ENCODE measurements around the gene PDE10A.

Gene PDE10A

DNA sequence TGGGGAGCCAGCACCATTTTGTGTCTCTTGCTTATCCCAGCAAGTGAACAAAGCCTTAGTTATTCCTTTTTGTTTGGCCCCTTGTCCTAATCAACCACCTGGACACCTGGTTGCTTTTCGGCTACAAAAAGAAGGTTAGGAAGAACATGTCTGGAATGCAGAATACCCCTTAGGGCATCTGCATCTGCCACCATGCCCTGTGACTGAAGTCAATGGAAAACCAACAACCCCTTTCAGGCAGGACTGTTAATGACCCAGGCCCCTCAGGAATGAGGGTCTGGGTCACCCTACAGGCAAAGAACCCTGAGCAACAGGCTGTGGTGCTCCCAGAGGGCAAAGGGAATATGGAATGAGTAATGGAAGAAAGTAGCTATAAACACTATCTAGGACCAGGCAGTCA is 78.5 kb downstream of the PDE10A start:
- intact Hi-C loops (cut with DNase I; ENCODE audit: low total_unique reads) = no loop called here
- no peak overlapping the region for H3K4me3 ChIP-seq
- no peaks in the 10 kb centered on the region for H3K4me1 ChIP-seq
- H3K9me3 ChIP-seq = peaks cover 0 to 9% (median 0%) of the 10 kb centered on the region in 3 donors
- no peak for DNase-seq
- no peak overlapping the region for H3K27ac ChIP-seq
- no peaks in the 10 kb centered on the region for H3K27me3 ChIP-seq
- no peaks in the 10 kb centered on the region for H3K36me3 ChIP-seq
- TF ChIP-seq, protein P1, sequence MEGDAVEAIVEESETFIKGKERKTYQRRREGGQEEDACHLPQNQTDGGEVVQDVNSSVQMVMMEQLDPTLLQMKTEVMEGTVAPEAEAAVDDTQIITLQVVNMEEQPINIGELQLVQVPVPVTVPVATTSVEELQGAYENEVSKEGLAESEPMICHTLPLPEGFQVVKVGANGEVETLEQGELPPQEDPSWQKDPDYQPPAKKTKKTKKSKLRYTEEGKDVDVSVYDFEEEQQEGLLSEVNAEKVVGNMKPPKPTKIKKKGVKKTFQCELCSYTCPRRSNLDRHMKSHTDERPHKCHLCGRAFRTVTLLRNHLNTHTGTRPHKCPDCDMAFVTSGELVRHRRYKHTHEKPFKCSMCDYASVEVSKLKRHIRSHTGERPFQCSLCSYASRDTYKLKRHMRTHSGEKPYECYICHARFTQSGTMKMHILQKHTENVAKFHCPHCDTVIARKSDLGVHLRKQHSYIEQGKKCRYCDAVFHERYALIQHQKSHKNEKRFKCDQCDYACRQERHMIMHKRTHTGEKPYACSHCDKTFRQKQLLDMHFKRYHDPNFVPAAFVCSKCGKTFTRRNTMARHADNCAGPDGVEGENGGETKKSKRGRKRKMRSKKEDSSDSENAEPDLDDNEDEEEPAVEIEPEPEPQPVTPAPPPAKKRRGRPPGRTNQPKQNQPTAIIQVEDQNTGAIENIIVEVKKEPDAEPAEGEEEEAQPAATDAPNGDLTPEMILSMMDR (IDR thresholded peaks at IDR 0.05) = no peak

DNA sequence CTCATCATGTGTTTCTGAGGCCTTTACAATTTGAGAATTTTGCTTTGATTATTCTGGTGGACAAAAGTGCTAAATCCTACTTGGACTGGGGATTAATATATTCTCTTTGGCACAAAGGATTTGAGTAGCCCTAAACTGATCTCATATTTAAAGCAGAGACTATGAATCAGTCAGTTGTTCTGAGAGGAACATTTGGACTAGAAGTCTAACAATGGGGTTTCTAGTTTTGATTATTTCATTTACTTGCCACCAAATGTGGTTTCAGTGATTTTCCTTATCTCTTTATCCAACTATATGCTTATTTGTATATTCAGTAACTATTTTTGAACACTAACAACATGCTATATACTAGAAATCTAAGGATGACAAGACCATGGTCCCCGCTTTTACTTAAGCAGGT is 81.4 kb downstream of the PDE10A start:
- H3K4me1 ChIP-seq = no peaks in the 10 kb centered on the region
- H3K9me3 ChIP-seq = peaks cover 0 to 9% (median 0%) of the 10 kb centered on the region in 3 donors
- TF ChIP-seq, protein P1 (IDR thresholded peaks at IDR 0.05) = no peak
- H3K27ac ChIP-seq = no peak overlapping the region
- H3K36me3 ChIP-seq = no peaks in the 10 kb centered on the region
- DNase-seq = no peak
- intact Hi-C loops (cut with DNase I; ENCODE audit: low total_unique reads) = no loop called here
- H3K27me3 ChIP-seq = no peaks in the 10 kb centered on the region
- H3K4me3 ChIP-seq = no peak overlapping the region

DNA sequence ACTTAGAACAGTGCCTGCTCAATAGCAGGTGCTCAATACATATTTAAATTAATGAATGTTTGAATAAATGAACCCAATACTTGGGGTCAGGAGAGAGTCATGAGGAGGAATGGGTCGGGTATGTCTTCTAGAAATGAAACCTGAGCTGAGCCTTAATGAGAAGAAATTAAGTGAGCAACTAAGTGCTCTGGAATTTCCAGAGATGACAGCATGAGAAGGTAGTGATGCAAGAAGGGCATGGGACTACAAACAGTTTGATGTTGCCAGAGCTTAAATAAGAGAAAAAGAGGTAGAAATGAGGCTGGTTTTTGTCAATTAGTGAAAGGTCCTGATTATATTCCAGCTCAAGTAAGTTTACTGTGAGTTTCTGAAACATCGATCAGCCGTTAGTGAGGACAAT is 82.9 kb downstream of the PDE10A start:
- Histone ChIP-seq H3K27me3 (no peaks in the 10 kb centered on the region), H3K4me1 (no peaks in the 10 kb centered on the region), H3K36me3 (no peaks in the 10 kb centered on the region), H3K9me3 (peaks cover 0 to under 1% (median 0%) of the 10 kb centered on the region in 3 donors), H3K27ac (no peak overlapping the region), H3K4me3 (no peak overlapping the region)
- intact Hi-C loops (cut with DNase I; ENCODE audit: low total_unique reads) = no loop called here
- no peak for DNase-seq
- TF ChIP-seq, protein P1 (IDR thresholded peaks at IDR 0.05) = no peak

DNA sequence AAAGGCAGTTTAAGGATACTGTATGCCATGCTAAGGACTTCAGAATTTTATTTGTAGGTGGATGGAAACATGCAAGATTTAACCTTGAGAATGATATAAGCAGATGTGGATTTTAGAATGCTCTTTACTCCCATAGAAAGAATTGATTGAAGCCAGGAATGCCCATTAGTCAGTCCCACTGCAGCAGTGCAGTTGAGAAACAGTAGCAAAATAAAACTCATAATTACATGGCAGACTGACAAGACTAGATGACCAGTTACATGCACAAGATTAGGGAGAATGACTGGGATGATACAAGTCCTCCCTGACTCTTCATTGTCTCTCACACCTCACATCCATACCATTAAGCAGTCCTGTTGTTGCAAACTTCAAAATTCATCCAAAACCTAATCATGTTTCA is 83.9 kb downstream of the PDE10A start:
- Histone ChIP-seq H3K36me3 (no peaks in the 10 kb centered on the region), H3K4me3 (no peak overlapping the region), H3K4me1 (no peaks in the 10 kb centered on the region), H3K27ac (no peak overlapping the region), H3K27me3 (no peaks in the 10 kb centered on the region), H3K9me3 (no peaks in the 10 kb centered on the region)
- intact Hi-C loops (cut with DNase I; ENCODE audit: low total_unique reads) = no loop called here
- TF ChIP-seq, protein P1 (IDR thresholded peaks at IDR 0.05) = no peak
- no peak for DNase-seq

DNA sequence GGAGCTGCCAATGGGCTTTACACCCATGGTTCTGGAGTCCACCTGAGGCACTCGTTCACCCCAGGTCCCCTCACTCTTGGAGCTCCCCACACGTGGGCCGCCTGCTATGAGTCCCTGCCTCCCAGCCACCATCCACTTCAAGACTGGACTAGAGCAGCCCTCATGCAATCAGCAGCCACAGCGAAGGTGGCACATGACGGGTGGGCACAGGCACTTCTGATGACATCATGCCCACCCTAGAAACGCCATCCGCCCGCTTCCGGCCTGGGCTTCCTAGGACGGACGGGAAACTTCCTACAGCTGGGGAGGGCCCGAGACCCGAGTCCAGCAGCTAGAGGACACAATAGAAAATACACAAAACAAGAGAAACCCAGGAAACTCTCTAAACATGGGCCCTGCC is 85.5 kb downstream of the PDE10A start:
- Histone ChIP-seq H3K4me3 (no peak overlapping the region), H3K27me3 (no peaks in the 10 kb centered on the region), H3K27ac (no peak overlapping the region), H3K36me3 (no peaks in the 10 kb centered on the region), H3K4me1 (peaks cover 0 to 4% (median 0%) of the 10 kb centered on the region in 4 donors), H3K9me3 (no peaks in the 10 kb centered on the region)
- TF ChIP-seq, protein P1 (IDR thresholded peaks at IDR 0.05) = no peak
- intact Hi-C loops (cut with DNase I; ENCODE audit: low total_unique reads) = no loop called here
- DNase-seq = no peak

DNA sequence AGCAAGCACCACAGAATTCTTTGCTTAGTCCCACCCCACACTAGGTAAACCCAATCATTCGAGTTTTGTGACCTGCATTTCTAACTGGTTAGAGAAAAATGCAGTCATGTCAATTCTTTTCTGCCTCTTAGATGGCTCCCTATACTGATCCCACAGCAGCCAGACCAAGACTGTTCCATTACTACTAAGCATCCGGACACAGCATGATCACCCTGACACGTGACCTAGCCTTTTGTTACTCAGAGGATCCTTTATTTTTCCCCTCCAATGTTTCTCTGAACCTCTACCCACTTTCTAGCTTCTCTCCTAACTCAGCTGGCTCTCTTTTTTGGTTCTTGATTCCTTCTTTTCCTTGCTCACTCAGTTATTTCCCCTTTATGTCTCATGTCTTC is 87.9 kb downstream of the PDE10A start:
- intact Hi-C loops (cut with DNase I; ENCODE audit: low total_unique reads) = no loop called here
- H3K27ac ChIP-seq = no peak overlapping the region
- TF ChIP-seq, protein P1 (IDR thresholded peaks at IDR 0.05) = no peak
- no peak for DNase-seq
- H3K4me3 ChIP-seq = no peak overlapping the region
- peaks cover 0 to 4% (median 0%) of the 10 kb centered on the region in 4 donors for H3K4me1 ChIP-seq
- no peaks in the 10 kb centered on the region for H3K36me3 ChIP-seq
- H3K27me3 ChIP-seq = no peaks in the 10 kb centered on the region
- H3K9me3 ChIP-seq = no peaks in the 10 kb centered on the region

Data from tibial artery (tissue), 4 donors.